ENCODE results near the gene ZNF687. TPM values are rescaled to one million over a fixed set of nuclear protein-coding genes. Genes with fewer than 3 reads are reported as not detected.

ZNF687 gene
- total RNA-seq, 1 experiment from 2014 or later, result 22.6 TPM

Small RNA genes lying within 50 kb of the gene (small RNA-seq; reads per million reads assigned to genes)
- gene RN7SL444P, result 0.02 to 2.1 reads per million in 2 experiments

Other genes with a start within 250 kb of the ZNF687 start
- 0.43 and 1.3 TPM in 2 replicates for gene BNIPL, start 245.7 kb upstream of the ZNF687 start, total RNA-seq (2014; rRNA removed; shearing (Covaris generic))
- 6.1 and 7.2 TPM in 2 replicates for gene C1orf56, start 234.5 kb upstream of the ZNF687 start, total RNA-seq (2014; rRNA removed; shearing (Covaris generic))
- 100 and 101 TPM in 2 replicates for gene CDC42SE1, start 222.7 kb upstream of the ZNF687 start, total RNA-seq (2014; rRNA removed; shearing (Covaris generic))
- gene MLLT11, start 221.9 kb upstream of the ZNF687 start, total RNA-seq (2014; rRNA removed; shearing (Covaris generic)), result 82.1 and 84.6 TPM in 2 replicates
- gene GABPB2, start 211.5 kb upstream of the ZNF687 start, total RNA-seq (2014; rRNA removed; shearing (Covaris generic)), result 14.3 and 18.2 TPM in 2 replicates
- gene SEMA6C, start 135.7 kb upstream of the ZNF687 start, total RNA-seq (2014; rRNA removed; shearing (Covaris generic)), result 0.69 and 1.2 TPM in 2 replicates
- not detected in 2 replicates for gene TNFAIP8L2, start 125.7 kb upstream of the ZNF687 start, total RNA-seq (2014; rRNA removed; shearing (Covaris generic))
- gene LYSMD1, start 116.4 kb upstream of the ZNF687 start, total RNA-seq (2014; rRNA removed; shearing (Covaris generic)), result 18.0 and 25.1 TPM in 2 replicates
- 95.3 and 96.9 TPM in 2 replicates for gene SCNM1, start 116.2 kb upstream of the ZNF687 start, total RNA-seq (2014; rRNA removed; shearing (Covaris generic))
- 0.87 TPM in 1 of 2 replicates, not detected in the other for gene TMOD4, start 106.3 kb upstream of the ZNF687 start, total RNA-seq (2014; rRNA removed; shearing (Covaris generic))
- 88.7 and 95.2 TPM in 2 replicates for gene VPS72, start 92.1 kb upstream of the ZNF687 start, total RNA-seq (2014; rRNA removed; shearing (Covaris generic))
- gene PIP5K1A, start 83.7 kb upstream of the ZNF687 start, total RNA-seq (2014; rRNA removed; shearing (Covaris generic)), result 95.2 and 119 TPM in 2 replicates
- gene PSMD4, start 27.6 kb upstream of the ZNF687 start, total RNA-seq (2014; rRNA removed; shearing (Covaris generic)), result 216 and 237 TPM in 2 replicates
- 36.1 and 36.8 TPM in 2 replicates for gene PI4KB, start 45.1 kb downstream of the ZNF687 start, total RNA-seq (2014; rRNA removed; shearing (Covaris generic))
- 41.9 and 48.1 TPM in 2 replicates for gene RFX5, start 65.0 kb downstream of the ZNF687 start, total RNA-seq (2014; rRNA removed; shearing (Covaris generic))
- gene SELENBP1, start 90.4 kb downstream of the ZNF687 start, total RNA-seq (2014; rRNA removed; shearing (Covaris generic)), result 24.6 and 28.9 TPM in 2 replicates
- gene PSMB4, start 117.3 kb downstream of the ZNF687 start, total RNA-seq (2014; rRNA removed; shearing (Covaris generic)), result 641 and 758 TPM in 2 replicates
- gene POGZ, start 177.2 kb downstream of the ZNF687 start, total RNA-seq (2014; rRNA removed; shearing (Covaris generic)), result 27.3 and 34.5 TPM in 2 replicates
- gene CGN, start 229.1 kb downstream of the ZNF687 start, total RNA-seq (2014; rRNA removed; shearing (Covaris generic)), result 0.02 TPM in 1 of 2 replicates, not detected in the other

All from NCI-H460 (cell line).